ENCODE measurements around the gene DNAJC5.

DNAJC5 gene

DNA sequence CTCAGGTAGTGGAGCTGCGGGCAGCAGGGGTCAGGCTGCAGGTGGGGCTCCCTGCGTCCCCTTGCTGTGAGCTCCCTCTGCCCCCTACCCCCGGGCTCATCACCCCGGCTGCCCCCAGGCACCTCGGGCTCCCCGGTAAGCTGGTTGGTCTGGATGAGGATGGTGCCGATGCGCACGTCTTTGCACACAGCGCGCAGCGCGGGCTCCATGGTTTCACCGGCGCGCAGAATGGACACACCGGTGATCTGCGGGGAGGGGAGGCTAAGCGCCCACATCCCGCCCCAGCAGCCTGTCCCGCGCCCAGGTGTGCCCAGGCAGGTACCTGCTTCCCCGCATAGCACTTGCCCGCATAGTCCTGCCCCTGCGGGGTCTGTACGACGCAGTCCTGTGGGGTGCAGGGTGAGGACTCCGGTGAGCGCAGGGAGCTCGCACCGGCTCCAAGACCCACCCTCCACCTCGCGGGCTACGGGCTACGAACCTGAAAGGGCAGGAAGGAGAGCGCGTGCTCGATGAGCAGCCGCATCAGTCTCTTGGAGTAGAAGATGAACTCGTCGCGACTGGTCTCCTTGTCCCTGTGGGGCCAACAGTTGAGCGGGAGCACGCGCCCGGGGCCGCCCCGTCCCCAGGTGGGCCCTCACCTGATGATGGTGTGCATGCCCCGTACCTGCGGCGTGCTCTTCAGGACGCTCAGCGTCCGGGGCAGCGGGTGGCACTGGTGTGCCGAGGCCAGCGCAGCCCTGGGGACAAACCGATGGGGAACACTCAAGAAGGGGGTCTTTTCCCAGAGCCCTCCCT is 45.7 kb downstream of the DNAJC5 start:
- Histone ChIP-seq H3K4me3 (ENCODE audit: insufficient read depth, low read depth, low read length) (no peak overlapping the region), H3K36me3 (ENCODE audit: control insufficient read depth, insufficient read depth, low read length) (peaks cover 13% of the 10 kb centered on the region), H3K9me3 (ENCODE audit: control insufficient read depth, low read length) (no peaks in the 10 kb centered on the region), H3K4me1 (ENCODE audit: control insufficient read depth, insufficient read depth, low read length) (no peaks in the 10 kb centered on the region), H3K27me3 (ENCODE audit: control insufficient read depth, insufficient read depth, low read length, poor library complexity, severe bottlenecking) (no peaks in the 10 kb centered on the region), H3K27ac (ENCODE audit: insufficient read depth, low read depth, low read length, poor library complexity, severe bottlenecking) (no peak overlapping the region)
- WGBS, 2 experiments: 96 to 97% methylated on average over 58 of the region's 58 CpGs

DNA sequence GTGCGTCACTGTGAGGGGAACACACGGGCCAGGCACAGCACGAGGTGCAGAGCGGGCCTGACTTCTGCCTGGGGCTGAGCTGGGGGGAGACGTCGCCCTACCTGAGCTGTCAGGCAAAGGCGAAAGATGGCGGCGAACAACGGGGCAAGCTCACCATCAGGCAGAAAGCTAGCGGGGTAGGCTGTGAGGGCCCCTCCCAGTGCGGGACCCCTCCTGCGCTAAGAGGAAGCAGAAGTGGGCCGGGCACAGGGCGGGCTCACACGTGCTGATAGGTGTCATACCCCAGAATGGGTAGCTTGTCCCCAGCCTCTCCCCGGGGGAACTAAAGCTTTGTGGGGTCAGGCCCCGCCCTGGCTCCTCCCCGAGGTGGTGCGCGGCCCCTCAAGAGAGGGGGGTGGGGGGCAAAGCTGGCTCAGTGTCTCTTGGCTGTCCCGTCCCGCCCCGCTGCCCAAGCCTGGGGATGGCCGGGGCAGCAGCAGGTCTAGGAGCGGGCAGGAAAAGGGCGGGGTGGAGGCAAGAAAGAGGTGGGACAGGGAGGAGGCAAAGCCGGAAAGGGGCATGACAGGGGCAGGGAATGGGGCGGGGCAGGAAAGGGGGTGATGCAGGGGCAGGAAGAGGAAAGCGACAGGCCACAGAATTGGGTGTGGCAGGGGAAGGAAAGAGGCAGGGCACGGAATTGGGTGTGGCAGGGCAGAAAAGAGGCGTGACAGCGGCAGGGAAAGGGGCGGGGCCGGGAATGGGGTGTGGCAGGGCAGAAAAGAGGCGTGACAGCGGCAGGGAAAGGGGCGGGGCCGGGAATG is 46.6 kb downstream of the DNAJC5 start:
- Histone ChIP-seq H3K4me3 (ENCODE audit: insufficient read depth, low read depth, low read length) (no peak overlapping the region), H3K27ac (ENCODE audit: insufficient read depth, low read depth, low read length, poor library complexity, severe bottlenecking) (peak overlapping the region; percentile 16), H3K36me3 (ENCODE audit: control insufficient read depth, insufficient read depth, low read length) (peaks cover 13% of the 10 kb centered on the region), H3K27me3 (ENCODE audit: control insufficient read depth, insufficient read depth, low read length, poor library complexity, severe bottlenecking) (no peaks in the 10 kb centered on the region), H3K4me1 (ENCODE audit: control insufficient read depth, insufficient read depth, low read length) (no peaks in the 10 kb centered on the region), H3K9me3 (ENCODE audit: control insufficient read depth, low read length) (no peaks in the 10 kb centered on the region)
- 89% methylated on average over 31 to 32 of the region's 39 CpGs for WGBS, 2 experiments

DNA sequence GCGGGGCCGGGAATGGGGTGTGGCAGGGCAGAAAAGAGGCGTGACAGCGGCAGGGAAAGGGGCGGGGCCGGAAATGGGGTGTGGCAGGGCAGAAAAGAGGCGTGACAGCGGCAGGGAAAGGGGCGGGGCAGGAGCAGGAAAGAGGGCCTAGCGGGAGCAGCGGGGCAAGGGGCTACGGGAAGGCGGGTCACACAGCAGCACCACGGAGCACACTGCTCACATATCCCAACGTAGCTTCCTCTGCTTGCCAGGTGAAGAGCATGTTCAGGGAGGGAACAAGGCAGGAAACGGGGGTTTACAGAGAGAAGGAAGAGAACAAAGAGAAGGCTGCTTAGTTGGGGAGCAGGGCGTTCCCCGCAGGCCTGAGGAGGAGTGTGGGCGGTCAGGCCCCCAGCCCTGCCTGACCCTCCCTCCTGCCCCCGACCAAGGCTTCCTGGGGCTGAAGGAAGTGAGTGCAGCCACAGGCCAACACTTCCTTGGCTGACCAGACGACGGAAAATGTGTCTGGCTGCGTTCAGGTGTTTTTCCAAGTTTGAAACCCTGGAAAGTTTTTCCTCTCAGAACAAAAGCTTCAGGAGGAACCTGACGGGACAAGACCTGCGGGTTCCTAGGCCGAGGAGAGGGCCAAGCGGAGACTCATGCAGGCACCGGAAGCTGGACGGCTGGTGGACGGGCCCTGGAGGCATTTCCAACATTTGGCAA is 47.5 kb downstream of the DNAJC5 start:
- Histone ChIP-seq H3K27ac (ENCODE audit: insufficient read depth, low read depth, low read length, poor library complexity, severe bottlenecking) (peak overlapping the region; percentile 60), H3K4me1 (ENCODE audit: control insufficient read depth, insufficient read depth, low read length) (no peaks in the 10 kb centered on the region), H3K36me3 (ENCODE audit: control insufficient read depth, insufficient read depth, low read length) (peaks cover 13% of the 10 kb centered on the region), H3K27me3 (ENCODE audit: control insufficient read depth, insufficient read depth, low read length, poor library complexity, severe bottlenecking) (no peaks in the 10 kb centered on the region), H3K9me3 (ENCODE audit: control insufficient read depth, low read length) (no peaks in the 10 kb centered on the region), H3K4me3 (ENCODE audit: insufficient read depth, low read depth, low read length) (no peak overlapping the region)
- 62 to 63% methylated on average over 30 of the region's 30 CpGs for WGBS, 2 experiments

DNA sequence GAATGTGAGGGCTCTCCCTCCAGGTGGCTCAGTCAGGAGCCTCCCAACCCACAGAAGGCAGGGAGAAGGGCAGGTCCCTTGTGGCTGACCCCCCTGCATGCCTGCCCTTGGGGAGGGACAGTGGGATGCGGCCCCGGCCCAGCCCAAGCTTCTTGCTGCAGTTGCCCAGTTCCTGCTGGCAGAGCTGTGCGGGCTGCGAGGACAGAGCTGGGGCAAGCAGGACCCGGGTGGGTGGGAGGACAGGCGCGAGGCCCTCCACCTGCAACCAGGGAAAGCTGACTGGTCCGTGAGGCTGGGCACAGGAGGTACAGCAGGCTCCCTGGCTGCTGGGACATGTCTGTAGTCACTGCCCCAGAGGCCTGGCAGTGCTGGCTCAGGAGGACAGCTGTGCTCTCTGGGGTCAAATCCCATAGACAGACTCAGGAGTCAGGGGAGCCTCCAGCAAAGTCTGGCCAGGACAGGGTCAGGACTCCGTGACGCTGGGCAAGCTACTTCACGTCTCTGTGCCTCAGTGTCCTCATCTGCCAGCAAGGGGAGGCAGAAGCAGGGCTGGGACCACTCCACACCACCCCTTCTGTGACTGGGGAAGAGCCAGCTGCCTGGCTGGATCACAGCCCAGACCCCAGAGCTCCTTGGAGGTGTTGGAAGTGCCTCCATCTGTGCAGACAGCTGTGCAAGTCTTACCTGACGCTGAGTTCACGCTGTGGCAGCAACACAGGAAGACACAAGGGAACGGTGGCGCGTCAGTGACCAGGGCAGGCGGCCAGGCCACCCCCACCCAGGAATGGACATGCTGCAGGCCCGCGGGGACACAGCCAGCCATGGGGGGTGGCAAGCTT is 48.3 kb downstream of the DNAJC5 start:
- Histone ChIP-seq H3K36me3 (ENCODE audit: control insufficient read depth, insufficient read depth, low read length) (peaks cover 13% of the 10 kb centered on the region), H3K9me3 (ENCODE audit: control insufficient read depth, low read length) (no peaks in the 10 kb centered on the region), H3K4me3 (ENCODE audit: insufficient read depth, low read depth, low read length) (no peak overlapping the region), H3K27me3 (ENCODE audit: control insufficient read depth, insufficient read depth, low read length, poor library complexity, severe bottlenecking) (no peaks in the 10 kb centered on the region), H3K4me1 (ENCODE audit: control insufficient read depth, insufficient read depth, low read length) (no peaks in the 10 kb centered on the region), H3K27ac (ENCODE audit: insufficient read depth, low read depth, low read length, poor library complexity, severe bottlenecking) (no peak overlapping the region)
- WGBS, 2 experiments: 96% methylated on average over 19 of the region's 19 CpGs

DNA sequence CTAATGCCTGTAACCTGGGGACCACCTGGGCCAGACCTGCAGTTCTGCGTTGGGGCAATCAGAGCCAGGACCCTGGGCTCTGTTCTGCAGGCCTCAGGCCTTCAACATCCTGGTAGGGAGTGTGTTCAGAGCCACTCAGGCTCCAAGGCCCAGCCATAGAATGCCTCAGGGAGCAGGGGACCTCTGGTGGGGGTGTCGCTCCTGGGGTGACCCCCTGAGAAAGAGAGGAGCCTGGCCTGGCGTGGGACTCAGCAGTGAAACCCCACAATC is 48.8 kb downstream of the DNAJC5 start:
- Histone ChIP-seq H3K27me3 (ENCODE audit: control insufficient read depth, insufficient read depth, low read length, poor library complexity, severe bottlenecking) (no peaks in the 10 kb centered on the region), H3K27ac (ENCODE audit: insufficient read depth, low read depth, low read length, poor library complexity, severe bottlenecking) (no peak overlapping the region), H3K4me1 (ENCODE audit: control insufficient read depth, insufficient read depth, low read length) (peaks cover 3% of the 10 kb centered on the region), H3K36me3 (ENCODE audit: control insufficient read depth, insufficient read depth, low read length) (peaks cover 11% of the 10 kb centered on the region), H3K4me3 (ENCODE audit: insufficient read depth, low read depth, low read length) (no peak overlapping the region), H3K9me3 (ENCODE audit: control insufficient read depth, low read length) (no peaks in the 10 kb centered on the region)
- WGBS, 2 experiments: 95 to 96% methylated on average over 3 of the region's 3 CpGs

DNA sequence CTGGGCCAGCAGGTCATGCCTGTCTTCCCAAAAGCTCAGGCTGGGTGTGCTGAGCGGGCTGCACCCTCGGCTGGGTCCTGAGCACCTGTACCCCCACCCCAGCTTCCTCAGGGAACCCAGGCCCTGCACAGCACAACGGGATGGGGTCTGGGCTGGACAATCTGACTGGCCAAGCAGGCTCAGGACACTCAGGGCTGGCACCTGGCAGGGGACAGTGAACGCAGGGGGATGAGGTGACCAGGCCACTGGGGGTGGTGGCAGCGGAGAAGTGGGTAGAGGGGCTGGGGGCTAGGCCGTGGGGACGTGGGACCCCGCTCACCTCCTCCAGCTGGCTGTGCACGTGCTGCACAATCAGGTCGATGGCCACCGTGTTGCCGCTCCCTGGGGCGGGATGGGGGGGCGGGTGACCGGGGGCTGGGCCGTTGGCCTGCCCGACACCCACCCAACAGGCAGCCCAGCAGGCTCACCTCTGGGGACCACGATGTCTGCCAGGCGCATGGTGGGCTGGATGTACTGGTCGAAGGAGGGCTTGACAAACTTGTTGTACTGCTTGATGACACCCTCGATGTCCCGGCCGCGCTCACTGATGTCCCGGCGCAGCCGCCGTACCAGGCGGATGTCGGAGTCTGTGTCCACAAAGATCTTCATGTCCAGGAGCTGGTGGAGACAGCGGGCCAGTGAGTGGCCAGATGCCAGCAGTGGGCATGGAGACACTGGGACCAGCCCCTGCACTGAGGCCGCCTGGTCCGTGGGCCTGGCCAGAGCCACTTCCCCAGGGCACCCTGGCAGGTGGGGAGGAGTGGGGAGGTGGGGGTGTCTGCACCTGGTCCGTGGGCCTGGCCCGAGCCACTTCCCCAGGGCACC is 49.4 kb downstream of the DNAJC5 start:
- H3K36me3 ChIP-seq (ENCODE audit: control insufficient read depth, insufficient read depth, low read length): peaks cover 6% of the 10 kb centered on the region

DNA sequence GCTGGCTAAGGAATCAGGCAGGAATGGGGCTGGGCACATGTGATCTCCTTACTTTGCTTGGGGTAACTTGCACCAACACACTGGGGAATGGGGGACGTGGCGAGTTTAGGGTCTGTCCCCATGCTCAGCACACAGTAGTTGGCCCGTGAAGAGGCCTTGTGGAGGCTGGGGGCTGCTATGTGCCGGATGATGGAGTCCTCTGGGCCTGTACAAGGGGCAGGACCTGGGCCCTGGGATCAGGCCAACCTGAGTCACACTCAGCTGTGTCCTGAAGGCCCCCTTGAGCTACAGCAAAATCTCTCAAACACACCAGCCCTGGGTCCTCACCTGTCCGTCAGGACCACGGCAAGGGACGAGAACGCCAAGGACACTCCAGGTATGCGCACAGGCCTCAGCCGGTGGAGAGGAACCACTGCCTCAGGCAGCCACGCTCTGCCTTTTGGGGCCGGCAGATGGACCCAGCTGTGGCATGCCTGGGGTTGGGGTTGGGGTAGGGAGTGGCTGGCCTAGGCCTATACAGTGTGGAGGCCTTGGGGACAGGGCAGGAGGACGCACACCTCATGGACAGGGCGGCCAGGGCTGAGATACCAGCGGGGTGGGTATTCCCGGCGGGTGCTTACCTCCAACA is 50.2 kb downstream of the DNAJC5 start:
- Histone ChIP-seq H3K4me3 (ENCODE audit: insufficient read depth, low read depth, low read length) (no peak overlapping the region), H3K27me3 (ENCODE audit: control insufficient read depth, insufficient read depth, low read length, poor library complexity, severe bottlenecking) (no peaks in the 10 kb centered on the region), H3K36me3 (ENCODE audit: control insufficient read depth, insufficient read depth, low read length) (peaks cover 6% of the 10 kb centered on the region), H3K9me3 (ENCODE audit: control insufficient read depth, low read length) (no peaks in the 10 kb centered on the region), H3K4me1 (ENCODE audit: control insufficient read depth, insufficient read depth, low read length) (peaks cover 16% of the 10 kb centered on the region), H3K27ac (ENCODE audit: insufficient read depth, low read depth, low read length, poor library complexity, severe bottlenecking) (no peak overlapping the region)
- 94% methylated on average over 17 of the region's 17 CpGs for WGBS, 2 experiments

More for the DNA sequence above, 49.4 kb downstream of the DNAJC5 start:
- Histone ChIP-seq H3K27ac (ENCODE audit: insufficient read depth, low read depth, low read length, poor library complexity, severe bottlenecking) (no peak overlapping the region), H3K9me3 (ENCODE audit: control insufficient read depth, low read length) (no peaks in the 10 kb centered on the region), H3K27me3 (ENCODE audit: control insufficient read depth, insufficient read depth, low read length, poor library complexity, severe bottlenecking) (no peaks in the 10 kb centered on the region), H3K4me1 (ENCODE audit: control insufficient read depth, insufficient read depth, low read length) (peaks cover 8% of the 10 kb centered on the region), H3K4me3 (ENCODE audit: insufficient read depth, low read depth, low read length) (no peak overlapping the region)
- WGBS, 2 experiments: 96% methylated on average over 35 of the region's 35 CpGs

DNA sequence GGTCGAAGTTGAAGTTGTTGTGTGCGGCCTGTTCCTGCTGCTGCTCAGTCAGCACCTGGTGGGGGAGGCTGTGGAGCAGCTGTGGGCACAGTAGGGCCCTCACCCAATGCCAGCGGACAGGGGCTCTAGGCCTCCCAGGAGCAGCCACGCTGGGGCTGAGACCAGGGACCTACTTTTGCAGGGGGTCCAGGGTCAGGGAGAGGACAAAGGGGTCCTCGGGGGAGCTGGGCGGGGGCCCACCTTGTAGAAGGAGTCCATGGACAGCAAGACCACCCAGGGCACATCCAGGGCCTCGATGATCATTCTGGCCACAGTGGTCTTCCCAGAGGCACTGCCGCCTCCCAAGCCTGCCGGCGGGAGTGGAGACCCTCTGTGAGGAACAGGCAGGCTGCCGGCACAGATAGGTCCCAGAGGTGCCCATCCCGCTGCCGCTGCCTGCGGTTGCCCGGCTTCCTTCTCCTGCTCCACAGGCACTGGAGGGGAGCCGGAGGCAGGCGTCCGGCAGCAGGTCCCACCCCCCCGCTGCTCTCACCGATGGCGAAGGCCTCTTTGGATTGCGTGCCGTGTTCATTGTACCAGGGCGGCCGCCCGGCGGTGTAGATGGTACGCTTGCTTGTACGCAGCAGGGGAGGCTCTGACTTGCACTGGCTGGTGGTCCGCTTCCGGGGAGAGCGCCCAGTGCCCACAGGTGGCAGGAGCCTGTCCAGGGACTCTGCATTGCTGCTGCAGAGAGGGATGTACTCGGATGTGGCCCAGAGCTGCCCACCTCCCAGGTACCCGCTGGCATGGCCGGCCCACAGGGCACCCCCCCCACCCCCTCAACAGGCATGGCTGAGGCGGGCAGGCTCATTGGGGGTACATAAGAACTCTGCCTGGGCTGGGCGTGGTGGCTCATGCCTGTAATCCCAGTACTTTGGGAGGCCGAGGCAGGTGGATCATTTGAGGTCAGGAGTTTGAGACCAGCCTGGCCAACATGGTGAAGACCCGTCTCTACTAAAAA is 51.3 kb downstream of the DNAJC5 start:
- Histone ChIP-seq H3K27me3 (ENCODE audit: control insufficient read depth, insufficient read depth, low read length, poor library complexity, severe bottlenecking) (no peaks in the 10 kb centered on the region), H3K4me3 (ENCODE audit: insufficient read depth, low read depth, low read length) (no peak overlapping the region), H3K27ac (ENCODE audit: insufficient read depth, low read depth, low read length, poor library complexity, severe bottlenecking) (no peak overlapping the region), H3K4me1 (ENCODE audit: control insufficient read depth, insufficient read depth, low read length) (peaks cover 17% of the 10 kb centered on the region), H3K9me3 (ENCODE audit: control insufficient read depth, low read length) (no peaks in the 10 kb centered on the region), H3K36me3 (ENCODE audit: control insufficient read depth, insufficient read depth, low read length) (peaks cover 6% of the 10 kb centered on the region)
- 94 to 95% methylated on average over 39 of the region's 39 CpGs for WGBS, 2 experiments

All from ectodermal cell (in vitro differentiated cells).